B cell (primary cell): ENCODE data around the gene LSM3.

Source experiments
- CTCF ChIP-seq: fragments of 200-600 bp; IDR thresholded peaks from one replicate; pipeline ENCODE4 v1.8.0; 2022; ENCODE audit warnings: antibody characterized with exemption, mild to moderate bottlenecking
- EZH2 ChIP-seq: IDR thresholded peaks from 2 replicates; pipeline ENCODE4 v1.6.1; 2012; ENCODE audit warnings: borderline replicate concordance, low read depth, mild to moderate bottlenecking, moderate library complexity, low read length; ENCODE audit not compliant: insufficient read depth, poor library complexity, severe bottlenecking

DNA sequence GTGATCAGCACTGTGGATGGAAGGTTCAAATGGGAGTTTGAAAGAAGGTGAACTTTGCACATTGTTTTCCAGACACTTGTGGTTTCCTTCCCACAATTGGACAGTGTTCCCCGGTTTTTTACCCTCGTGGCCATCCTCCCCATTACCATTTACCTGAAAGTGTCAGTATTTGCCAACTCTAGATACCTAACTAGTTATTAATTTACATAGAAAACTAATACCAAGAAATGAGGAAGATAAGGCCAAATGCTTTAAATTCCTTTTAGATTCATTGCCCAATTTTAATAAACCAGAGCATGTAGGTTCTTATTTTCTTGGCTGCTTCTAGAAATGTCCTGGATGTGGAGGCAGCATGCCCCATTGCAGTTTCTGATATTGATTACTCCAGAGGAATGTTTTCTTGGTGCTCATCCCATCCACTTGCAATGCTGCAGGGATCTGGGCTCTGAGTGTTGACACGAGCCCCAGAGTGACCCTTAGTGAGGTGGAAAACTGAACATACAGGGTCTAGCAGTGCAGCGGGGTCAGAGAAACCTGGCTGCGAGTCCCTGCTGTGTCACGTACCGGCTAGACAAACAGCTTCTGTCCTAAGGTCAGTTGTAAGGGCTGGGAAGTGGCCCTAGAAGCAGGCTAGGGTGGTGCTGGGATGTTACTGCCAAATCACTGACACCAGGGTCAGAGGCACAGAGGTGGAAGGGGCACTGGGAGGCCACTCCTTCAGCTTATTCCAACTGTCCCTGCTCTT lies 23.5 kb downstream of the LSM3 start:
- TF ChIP-seq CTCF = no peak
- no peak for TF ChIP-seq EZH2
